ENCODE results near the gene GJA3.

Gene GJA3

DNA sequence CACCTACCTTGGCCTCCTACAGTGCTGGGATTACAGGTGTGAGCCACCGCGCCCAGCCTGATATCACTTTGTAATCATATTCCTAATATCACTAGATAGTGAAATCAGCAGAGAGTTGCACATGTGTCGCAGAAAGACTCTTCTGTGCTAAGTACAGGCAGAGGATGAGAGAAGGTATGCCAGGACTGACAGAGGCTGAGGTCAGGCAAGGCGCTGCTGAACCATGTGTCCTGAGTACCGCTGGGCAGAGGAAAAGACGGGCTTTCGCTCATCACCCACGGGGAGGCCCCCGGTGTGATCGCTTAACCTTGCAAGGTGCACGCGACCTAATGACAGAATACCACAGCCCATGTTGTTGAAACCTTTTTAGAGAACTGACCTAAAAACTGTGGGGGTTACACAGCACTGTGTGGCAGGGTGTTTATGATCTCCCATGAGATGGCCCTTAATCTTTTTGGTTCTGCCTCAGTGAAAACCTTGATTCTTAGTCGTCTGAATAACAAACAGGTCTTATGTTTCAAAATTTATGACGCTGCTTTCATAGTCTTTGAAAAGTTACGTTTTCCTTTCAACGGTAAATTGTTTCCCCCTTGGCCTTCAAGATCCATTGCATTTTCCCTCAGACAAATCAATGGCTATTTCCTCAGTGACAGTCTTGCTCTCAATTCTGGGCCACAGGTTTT lies 12.2 kb downstream of the GJA3 start:
- no peak for DNase-seq

DNA sequence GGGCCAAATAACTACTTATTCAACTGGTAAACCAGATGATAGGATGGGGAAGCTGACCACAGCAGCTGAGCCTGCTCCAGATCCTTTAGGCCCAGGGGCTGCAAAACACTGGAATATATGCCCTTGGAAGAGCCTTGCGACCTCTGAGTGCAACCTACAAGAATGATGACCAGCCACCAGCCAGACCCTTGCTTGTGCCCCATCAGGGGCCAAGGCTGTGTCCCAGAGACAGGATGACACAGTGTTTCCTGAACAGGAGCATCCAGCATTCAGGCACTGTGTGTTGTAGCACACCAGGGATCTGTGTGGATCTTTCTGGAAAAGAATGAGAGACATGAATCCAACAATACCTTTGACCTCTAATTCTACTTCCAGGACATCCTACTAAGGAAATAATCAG lies 14.5 kb downstream of the GJA3 start:
- no peak for DNase-seq

DNA sequence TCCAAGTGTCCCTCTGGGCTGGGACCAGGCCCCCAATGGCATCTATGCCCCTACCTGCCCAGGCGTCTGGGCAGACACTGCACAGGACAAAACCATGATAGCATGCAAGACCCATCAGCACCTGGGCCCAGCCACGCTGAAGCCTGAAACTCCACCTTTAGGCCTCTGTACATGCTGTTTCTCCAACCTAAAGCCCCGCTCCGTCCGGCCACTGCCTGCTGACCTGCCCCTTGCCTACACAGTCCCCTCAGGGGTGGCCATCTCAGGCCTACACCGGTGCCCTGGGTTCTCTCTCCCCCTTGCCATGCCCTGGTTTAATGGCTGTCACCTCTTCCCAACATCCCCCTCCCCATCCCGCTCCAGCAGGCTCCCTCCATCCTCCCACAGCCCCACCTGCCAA lies 15.3 kb downstream of the GJA3 start:
- no peak for DNase-seq

DNA sequence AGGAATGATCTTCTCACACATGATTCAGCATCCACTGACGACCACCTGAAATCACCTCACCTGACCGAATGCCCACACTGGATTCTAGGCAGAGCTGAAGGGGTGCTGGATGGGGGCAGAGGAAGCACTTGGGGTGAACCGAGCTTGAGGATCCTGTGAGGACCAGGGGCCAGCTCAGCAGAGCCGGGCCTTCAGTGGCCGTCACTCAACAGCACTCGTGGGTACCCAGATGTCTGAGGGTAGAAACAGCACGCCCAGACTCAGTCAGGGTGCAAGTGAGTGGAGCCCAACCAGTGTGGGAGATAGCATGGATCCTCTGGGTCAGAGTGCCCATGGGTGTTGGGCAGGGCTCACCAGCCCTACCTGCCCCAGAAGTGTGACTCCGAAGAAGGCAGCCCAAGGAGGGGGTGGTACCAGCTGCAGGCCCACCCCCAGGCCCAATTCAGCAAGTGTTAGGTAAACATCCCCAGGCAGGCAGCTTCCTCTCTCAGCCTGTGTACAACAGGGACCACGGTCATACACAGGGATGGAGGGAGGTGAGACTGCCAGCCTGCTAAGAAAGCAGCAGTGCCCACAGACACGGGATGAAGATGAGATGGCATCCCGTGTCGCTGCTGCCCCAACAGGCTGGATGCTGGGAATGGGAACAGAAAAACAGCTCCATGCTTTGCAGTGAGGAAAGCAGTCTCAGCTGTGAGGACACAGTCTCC lies 16.6 kb downstream of the GJA3 start:
- DNase-seq = no peak

DNA sequence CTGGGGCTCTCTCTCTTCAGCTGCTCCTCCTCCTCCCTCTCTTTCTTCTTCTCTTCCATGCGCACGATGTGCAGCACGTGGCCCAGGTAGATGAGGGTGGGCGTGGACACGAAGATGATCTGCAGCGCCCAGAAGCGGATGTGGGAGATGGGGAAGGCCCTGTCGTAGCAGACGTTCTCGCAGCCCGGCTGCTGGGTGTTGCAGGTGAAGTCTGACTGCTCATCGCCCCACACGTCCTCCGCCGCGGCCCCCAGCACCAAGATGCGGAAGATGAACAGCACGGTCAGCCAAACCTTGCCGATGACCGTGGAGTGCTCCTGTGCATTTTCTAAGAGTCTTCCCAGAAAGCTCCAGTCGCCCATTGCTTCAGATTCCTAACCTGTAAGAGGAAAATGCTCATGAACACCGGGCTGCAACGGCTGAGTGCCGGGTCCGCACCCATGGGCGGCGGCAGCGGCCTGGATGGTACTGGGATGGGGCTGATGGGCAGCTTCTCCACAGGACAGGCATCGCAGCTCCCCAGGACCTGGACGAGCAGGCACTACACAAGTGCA lies 17.8 kb downstream of the GJA3 start:
- DNase-seq = no peak

DNA sequence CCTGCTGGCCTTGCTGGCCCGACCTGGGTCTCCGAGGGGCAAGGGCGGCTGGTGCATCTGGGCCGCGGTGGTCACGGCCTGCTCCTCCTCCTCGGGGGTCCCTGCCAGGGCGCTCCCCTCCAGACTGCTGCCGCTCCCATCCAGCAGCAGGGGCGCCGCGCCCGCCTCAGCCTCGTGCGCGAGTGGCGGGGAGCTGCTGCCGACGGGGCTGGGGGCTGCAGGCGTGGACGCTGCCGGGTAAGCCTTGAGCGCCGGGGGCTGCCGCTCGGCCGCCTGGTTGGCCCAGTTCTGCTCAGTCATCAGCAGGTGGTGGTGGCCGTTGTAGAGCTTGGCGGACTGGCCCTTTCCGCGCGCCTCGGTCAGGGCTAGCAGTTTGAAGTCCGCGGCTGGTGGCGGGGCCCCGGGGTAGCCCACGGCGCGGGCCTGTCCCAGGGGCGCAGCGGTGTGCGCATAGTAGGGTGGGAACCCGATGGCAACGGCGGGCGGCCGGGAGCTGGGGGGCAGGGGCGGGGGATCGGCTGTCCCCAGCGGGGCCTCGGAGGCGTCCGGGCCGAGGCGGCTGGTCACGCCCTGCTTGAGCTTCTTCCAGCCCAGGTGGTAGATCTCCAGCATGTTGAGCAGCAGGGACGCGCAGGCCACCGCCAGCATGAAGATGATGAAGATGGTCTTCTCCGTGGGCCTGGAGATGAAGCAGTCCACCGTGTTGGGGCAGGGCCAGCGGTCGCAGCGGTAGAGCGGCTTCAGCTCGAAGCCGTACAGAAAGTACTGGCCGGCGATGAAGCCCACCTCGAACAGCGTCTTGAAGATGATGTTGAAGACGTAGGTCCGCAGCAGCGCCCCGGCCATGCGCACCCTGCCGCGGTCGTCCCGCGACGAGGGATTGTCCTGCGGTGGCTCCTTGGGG lies 18.6 kb downstream of the GJA3 start:
- DNase-seq = no peak

DNA sequence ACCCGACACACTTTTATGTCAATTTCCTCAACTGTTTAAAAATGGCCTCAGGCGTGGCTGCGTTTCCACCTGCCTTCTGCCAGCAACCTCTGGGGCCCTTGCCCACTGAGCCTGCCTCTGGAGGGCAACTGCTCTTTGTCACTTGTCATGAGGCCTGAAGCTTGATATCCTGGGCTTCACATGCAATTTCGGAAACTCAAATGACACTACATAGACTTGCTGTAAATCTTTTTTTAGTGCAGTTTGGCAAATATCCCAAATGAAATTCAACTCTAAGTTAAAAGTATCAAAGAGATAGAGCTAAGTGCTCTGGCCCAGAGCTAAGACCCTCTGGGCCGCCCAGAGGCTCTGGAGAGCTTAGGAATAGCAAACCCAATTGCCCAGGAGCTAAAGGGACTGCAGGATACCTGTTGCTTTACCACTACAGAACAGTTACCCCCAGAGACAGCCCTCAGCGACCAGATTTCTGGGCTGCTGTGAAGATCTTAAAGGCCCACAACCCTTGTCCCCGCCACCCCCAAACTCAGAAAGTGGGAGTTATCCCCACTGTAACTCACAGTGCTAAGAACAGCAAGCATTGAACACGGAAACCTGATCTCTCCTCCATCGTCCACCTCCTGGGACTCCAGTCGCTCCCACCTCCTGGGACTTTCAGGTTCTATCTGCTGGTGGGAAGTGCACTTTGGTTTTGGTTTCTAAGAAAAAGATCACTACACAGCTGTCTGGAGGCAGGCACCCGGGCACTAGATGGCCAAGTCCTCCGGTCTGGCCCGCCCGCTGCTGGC lies 19.4 kb downstream of the GJA3 start:
- DNase-seq = no peak

DNA sequence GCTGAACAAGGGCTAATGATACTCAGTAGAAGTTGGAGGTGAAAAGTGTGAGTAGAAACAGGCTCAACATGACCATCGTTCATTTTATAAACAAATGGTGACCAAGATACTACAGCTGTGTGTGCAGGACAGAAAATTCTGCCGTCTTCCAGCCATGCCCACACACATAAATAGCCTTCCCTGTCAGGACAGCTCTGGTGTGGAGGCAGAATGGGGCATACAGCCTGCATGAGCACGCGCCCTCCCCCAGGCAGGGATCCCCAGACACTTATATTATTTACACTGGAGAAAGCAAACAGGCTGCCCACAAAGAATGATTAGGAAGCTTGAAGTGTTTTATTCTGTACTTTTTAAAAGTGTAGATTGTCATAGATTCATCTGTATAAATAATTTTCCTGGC lies 20.4 kb downstream of the GJA3 start:
- DNase-seq = no peak

DNA sequence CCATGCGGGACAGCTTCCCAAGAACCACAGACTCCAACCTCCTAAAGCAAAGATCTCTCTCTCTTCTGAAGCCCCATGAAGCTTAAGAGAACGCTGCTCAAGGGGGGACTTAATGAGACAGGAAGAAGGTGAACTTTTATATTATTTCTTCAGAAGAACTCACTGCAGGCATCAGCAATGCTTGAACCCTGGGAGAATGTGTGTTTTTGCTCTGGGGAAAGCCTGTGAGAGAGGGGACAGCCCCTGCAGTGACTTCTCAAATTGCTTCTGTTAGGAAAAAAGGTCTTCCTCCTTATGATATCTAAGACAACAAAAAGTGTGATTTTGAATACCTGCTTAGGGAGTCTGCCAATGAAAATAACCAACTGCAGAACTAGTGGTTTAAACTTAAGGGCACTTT lies 23.0 kb downstream of the GJA3 start:
- DNase-seq = no peak

DNA sequence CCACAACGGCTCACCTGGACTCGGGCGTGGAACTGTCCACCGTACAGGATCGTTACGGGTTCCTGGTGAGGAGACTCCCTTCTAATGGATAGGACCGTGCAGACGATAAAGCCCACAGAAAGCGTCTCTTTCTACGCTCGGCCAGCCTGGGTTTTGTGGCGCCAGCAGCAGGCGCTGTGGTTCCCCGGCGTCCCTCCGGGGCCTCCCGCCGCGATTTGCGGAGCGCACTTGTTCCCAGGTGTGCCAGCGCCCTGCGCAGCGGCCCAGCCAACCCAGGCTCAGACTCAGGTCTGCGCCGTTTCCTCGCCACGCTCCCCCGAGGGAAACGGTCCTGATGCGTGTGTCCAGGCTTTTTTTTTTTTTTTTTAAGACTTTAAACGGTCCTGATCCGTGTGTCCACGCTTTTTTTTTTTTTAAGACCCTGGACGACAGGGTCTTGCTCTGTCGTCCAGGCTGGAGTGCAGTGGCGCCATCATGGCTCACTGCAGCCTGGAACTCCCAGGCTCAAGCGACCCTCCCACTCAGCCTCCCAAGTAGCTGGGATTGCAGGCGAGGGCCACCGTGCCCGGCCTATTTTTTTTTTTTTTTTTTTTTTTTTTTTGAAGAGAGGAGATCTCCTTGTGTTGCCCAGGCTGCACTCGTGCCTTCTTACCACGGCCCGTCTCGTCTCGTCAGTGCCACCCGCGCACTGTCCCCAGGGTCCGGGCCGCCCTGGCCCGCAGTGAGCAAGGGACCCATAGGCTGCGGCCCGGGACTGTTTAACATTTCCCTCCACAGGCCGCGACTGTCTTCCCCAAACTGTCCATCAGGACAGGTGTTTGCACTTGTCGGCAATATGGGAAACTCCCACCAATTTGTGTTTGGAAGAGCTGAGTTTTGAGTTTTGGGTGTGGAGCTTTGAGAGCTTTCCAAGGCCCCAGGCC lies 23.8 kb downstream of the GJA3 start:
- no peak for DNase-seq

DNA sequence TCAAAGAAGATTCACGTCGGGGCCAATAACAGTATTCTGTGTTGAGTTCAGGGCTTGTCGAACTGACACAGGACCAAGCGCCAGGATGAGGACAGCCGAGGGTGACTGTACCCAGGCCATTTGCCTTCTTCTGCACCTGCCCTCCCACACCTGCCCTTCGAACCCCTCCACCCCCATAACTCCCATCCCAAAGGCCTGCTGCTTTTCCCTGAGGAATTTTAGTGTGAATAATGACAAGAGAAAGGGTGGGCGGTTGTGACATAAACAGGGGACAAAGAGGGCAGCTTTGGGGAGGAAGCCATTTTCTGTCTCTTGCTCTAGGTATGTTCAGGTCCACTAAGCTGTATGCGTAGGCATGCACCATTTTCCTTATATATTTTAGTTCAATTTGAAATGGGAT lies 26.1 kb downstream of the GJA3 start:
- no peak for DNase-seq

DNA sequence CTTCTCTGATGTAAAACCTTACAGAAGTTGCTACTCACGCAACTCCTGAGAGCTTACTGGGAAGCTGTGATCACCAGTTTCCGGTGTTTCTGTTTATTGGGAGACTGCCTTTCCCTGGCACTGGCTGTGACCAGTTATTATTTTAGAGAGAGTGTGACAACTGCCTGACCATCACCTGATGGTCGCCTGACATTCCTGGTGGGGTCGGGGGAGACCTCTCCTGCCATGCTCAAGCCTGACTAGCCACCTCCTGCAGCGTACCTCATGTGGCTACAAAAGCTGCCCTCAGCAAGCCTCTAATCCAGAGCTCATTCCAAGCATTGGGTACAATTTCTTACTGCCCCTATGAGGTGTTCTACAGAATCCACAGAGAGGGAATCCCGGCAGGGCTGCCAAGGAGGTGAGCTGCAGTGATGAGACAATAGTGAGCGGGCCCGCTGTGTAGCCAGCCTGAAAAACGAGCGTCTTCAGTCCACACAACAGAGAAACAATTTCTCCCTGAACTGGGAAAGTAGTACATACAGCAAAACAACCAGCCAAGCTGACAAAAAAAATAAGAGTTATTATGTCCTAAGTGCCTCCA lies 28.7 kb downstream of the GJA3 start:
- no peak for DNase-seq

DNA sequence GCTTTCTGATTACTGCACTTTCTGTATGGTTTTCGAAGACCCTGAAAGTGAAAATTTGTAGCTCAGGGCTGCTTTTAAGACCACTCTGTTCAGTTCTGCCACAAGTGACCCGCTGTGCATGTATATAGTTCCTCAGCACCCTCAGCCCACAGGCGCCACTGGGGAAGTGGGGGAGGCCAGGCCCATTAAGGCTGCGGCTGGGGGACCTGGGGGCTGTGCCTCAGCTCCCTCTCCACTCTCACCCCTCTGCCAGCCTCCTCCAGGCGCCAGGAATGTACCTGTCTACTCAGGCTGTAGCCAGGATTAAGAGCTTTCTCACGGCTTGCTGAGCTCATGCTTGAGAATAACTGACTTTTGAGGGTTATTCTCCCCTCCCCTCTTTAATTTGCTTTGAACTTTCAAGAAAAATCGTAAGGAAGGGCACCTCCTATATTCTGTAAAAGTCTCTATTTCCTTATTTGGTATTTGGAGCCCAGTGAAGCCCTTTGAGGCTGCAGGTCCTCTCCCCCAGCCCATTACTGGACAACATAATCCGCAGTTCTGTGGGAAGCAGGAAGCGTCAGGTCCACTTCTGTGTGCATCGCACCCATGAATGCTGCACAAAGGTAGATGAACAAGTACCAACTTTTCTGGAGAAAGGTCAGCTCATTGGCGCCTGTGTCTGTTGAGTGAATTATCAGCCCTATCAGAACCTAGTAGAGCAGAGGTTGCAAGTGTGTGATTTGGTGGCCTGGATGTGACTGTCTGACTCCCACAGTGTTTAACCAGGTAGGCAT lies 29.6 kb downstream of the GJA3 start:
- no peak for DNase-seq

DNA sequence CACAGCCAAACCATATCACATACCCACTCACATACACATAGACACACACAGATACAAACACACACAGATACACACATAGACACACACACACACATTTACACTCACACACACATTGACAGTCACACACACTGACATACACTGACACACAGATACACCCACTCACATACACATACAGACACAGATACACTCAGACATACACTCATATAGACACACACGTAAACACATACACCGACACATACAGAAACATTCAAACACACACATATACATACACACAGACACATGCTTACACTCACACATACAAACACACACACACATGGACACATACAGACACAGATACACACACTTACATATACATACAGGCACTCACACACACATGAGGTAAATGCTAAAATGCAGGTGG lies 30.2 kb downstream of the GJA3 start:
- DNase-seq = no peak

DNA sequence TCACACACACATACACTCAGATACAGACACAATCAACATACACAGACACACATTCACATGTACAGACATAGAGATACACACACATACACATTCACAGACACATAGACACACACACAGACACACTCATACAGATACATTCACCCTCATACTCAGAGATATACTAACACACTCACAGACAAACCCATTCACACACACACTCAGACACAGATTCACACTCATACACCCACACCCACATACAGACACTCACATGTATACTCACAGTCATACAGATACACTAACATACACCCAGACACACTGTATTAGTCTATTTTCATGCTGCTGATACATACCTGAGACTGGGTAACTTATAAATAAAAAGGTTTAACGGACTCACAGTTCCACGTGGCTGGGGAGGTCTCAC lies 30.8 kb downstream of the GJA3 start:
- no peak for DNase-seq

DNA sequence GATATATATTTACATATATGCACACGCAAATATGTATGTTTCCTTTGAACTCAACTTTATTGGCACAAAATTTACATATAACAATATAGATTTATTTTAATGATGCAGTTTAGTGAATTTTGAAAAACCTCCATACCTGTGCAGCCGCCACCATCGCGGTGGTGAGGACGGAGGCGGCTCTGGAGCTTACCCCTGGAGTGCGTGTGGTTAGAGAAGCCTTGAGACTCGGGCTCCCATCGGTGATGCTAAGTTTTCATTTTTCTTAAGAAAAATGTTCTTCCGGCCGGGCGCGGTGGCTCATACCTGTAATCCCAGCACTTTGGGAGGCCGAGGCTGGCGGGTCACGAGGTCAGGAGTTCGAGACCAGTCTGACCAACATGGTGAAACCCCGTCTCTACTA lies 31.8 kb downstream of the GJA3 start:
- no peak for DNase-seq

DNA sequence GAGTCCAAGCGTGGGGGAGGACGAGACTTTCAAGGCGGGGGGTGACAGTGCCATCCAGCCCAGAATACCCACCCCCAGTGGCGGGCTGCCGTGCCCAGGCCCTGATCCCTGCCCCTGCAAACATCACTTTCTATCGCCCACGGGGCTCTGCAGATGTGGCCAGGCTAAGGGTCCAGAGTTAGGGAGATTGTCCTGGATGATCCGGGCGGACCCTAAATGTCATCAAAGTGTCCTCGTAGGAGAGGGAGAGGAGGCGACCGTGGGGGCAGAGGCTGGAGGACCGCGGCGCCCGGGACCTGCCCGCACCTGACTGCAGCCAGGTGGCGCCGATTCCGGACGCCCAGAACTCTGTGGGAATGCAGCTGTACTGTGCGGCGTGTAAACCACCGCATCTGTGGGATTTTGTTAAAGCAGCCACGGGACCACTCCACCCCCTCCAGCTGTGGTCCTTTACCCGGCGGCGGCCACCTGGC lies 32.4 kb downstream of the GJA3 start:
- no peak for DNase-seq

DNA sequence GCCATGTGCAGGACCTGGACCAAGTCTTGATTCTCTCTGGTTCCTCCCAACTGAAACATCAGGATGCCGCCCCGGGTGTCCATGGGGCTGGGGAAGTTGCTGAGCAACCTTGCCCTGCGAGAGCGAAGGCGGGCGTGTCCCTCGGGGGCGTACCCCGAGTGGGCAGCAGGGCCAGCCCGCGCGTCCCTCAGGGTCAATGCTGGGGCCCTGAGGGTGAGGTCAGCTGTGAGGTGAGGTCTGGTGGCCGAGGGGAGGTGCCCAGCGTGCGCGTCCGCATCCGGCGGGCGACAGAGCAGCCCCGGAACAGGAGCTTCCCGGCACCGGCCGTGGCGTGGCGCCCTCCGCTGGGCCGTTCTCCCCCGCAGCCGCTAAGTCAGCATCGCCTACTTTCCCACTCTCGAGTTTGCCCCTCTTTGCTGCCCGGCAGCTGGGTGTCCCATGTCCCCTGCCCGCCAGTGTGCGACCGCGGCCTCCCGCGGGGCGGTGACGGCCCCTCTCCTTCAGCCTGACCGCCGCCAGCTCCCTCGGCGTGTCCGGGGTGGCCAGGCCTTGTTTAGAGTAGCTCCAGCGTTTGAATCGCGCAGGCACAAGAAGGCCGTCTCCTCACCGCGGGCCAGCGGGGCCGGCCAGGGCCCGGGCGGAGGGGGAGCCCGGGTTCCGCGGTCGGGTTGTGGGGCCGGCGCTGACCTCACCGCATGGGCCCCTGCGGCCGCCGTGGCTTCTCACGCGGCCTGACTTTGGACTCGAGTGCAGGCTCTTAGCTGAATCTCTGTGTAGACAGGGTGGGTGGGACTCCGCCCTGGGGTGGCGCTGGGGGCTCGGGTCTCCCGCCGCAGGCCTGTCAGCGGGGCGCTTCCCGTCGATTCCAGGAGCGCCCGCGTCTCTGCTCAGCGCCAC lies 33.0 kb downstream of the GJA3 start:
- DNase-seq = no peak

DNA sequence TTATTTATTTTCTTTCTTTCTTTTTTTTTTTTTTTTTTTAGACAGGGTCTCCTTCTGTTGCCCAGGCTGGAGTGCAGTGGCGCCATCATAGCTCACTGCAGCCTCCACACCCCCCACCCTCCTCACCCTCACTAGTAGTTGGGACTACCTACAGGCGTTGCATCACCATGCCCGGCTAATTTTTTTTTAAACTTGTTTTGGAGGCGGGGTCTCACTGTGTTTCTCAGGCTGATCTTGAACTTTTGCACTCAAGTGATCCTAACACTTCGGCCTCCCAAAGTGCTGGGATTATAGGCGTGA lies 33.6 kb downstream of the GJA3 start:
- DNase-seq = no peak
